ENCODE measurements around the gene ARSB. TPM values are rescaled to one million over a fixed set of nuclear protein-coding genes. Genes with fewer than 3 reads are reported as not detected.

ARSB gene
- polyA plus RNA-seq, 4 donors = 0.54 to 17.9 (median 1.9) TPM

Other genes starting within 250 kb of the ARSB start
- 1 to 10 TPM in 1 of 4 donors, under 1 TPM in 1, not detected in 2; 0.24 to 1.9 TPM for gene DMGDH, start 84.4 kb upstream of the ARSB start, polyA plus RNA-seq
- 1 to 10 TPM in 3 of 4 donors, under 1 TPM in 1; 0.45 to 4.1 (median 1.9) TPM for gene BHMT2, start 84.5 kb upstream of the ARSB start, polyA plus RNA-seq
- 1 to 10 TPM in 1 of 4 donors, under 1 TPM in 2, not detected in 1; 0.45 to 2.5 (median 0.46) TPM for gene BHMT, start 126.5 kb upstream of the ARSB start, polyA plus RNA-seq

Measured in small intestine (tissue), 4 donors.